Measurements from ENCODE around the gene EPS15. TPM values are rescaled to one million over a fixed set of nuclear protein-coding genes. Genes with fewer than 3 reads are reported as not detected.
A peak's percentile ranks its signal among the peaks of the same experiment; 100 is the strongest.

The EPS15 gene
- total RNA-seq, 2 donors from 2014 or later, result 50.0 to 54.7 TPM

GRCh38 chr1:51523931-51524330, 4.9 kb upstream of the EPS15 start:
- Histone ChIP-seq H3K27me3 (no peaks in the 10 kb centered on the region), H3K4me1 (peaks cover 0 to 2% of the 10 kb centered on the region in 2 donors), H3K27ac (no peak overlapping the region), H3K9me3 (no peaks in the 10 kb centered on the region), H3K36me3 (no peaks in the 10 kb centered on the region), H3K4me3 (no peak overlapping the region)
- DNase-seq (ENCODE audit: low spot score), result no peak
- no peak for TF ChIP-seq CTCF (IDR thresholded peaks at IDR 0.05)

GRCh38 chr1:51520700-51521248, 1.7 kb upstream of the EPS15 start:
- no peak for DNase-seq (ENCODE audit: low spot score)
- H3K4me3 ChIP-seq, result no peak overlapping the region

GRCh38 chr1:51519865-51520699, 1.0 kb upstream of the EPS15 start:
- peak overlapping the region in 1 of 2 donors; percentile 4 for H3K27ac ChIP-seq
- peaks cover 2 to 21% of the 10 kb centered on the region in 2 donors for H3K4me1 ChIP-seq
- TF ChIP-seq CTCF (IDR thresholded peaks at IDR 0.05), result no peak
- H3K9me3 ChIP-seq, result no peaks in the 10 kb centered on the region
- no peaks in the 10 kb centered on the region for H3K27me3 ChIP-seq
- DNase-seq (ENCODE audit: low spot score), result no peak
- no peak overlapping the region for H3K4me3 ChIP-seq
- no peaks in the 10 kb centered on the region for H3K36me3 ChIP-seq

More at GRCh38 chr1:51520700-51521248, 1.7 kb upstream of the EPS15 start:
- Histone ChIP-seq H3K27me3 (no peaks in the 10 kb centered on the region), H3K4me1 (peaks cover 2 to 16% of the 10 kb centered on the region in 2 donors), H3K36me3 (no peaks in the 10 kb centered on the region), H3K27ac (peak overlapping the region in 1 of 2 donors; percentile 4), H3K9me3 (no peaks in the 10 kb centered on the region)
- no peak for TF ChIP-seq CTCF (IDR thresholded peaks at IDR 0.05)

- no peak for DNase-seq (ENCODE audit: low spot score)
- H3K27ac ChIP-seq, result peak overlapping the region; percentile 84 to 87
- peaks cover 2 to 31% of the 10 kb centered on the region in 2 donors for H3K4me1 ChIP-seq
- no peaks in the 10 kb centered on the region for H3K27me3 ChIP-seq
- H3K4me3 ChIP-seq, result peak overlapping the region; percentile 84 to 95
- TF ChIP-seq CTCF (IDR thresholded peaks at IDR 0.05), result no peak
- no peaks in the 10 kb centered on the region for H3K36me3 ChIP-seq
- H3K9me3 ChIP-seq, result no peaks in the 10 kb centered on the region
Measured at GRCh38 chr1:51518586-51519047, 449 bp downstream of the EPS15 start.

- DNase-seq (ENCODE audit: low spot score), result no peak
- no peak for TF ChIP-seq CTCF (IDR thresholded peaks at IDR 0.05)
- Histone ChIP-seq H3K4me3 (peak overlapping the region; percentile 84 to 95), H3K4me1 (peaks cover 2 to 31% of the 10 kb centered on the region in 2 donors), H3K36me3 (no peaks in the 10 kb centered on the region), H3K27me3 (no peaks in the 10 kb centered on the region), H3K27ac (peak overlapping the region; percentile 84 to 87), H3K9me3 (no peaks in the 10 kb centered on the region)
Measured at GRCh38 chr1:51518033-51518585, 957 bp downstream of the EPS15 start.

Measured in right atrium auricular region (tissue), 2 donors.